Testis (tissue), 2 donors: Measurements from ENCODE around the gene ESYT1.

Experiments used
- POLR2A ChIP-seq: fragments of 450-650 bp; IDR thresholded peaks from one replicate; pipeline ENCODE4 v1.6.1; 2017; ENCODE audit warnings: antibody characterized with exemption, mild to moderate bottlenecking, moderate library complexity
- TF ChIP-seq, protein P1 (sequence below), 3 experiments: fragments of 450-650 bp in 2 of 3; fragments of 200-600 bp in 1 of 3; sonication (generic) in 1 of 3; IDR thresholded peaks; one replicate each; pipeline ENCODE4 v1.5.1; 2016 to 2019; ENCODE audit warnings: antibody characterized with exemption in 3 of 3, mild to moderate bottlenecking in 2 of 3, moderate library complexity in 1 of 3

DNA sequence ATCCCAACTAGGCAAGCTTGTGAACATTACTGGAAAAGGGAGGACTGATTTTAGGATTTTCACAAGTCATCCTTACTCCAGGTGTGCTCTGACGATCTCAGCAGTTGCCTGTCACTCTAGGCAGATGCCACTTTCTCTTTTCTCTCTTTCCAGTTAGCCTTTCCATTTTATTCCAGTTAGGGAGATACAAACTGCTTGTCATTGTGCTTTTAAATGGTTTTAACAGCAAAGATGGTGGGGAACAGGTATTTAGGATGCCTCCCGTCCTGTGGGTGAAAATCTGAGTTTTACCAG, 22.5 kb upstream of the ESYT1 start:
- TF ChIP-seq, protein P1, sequence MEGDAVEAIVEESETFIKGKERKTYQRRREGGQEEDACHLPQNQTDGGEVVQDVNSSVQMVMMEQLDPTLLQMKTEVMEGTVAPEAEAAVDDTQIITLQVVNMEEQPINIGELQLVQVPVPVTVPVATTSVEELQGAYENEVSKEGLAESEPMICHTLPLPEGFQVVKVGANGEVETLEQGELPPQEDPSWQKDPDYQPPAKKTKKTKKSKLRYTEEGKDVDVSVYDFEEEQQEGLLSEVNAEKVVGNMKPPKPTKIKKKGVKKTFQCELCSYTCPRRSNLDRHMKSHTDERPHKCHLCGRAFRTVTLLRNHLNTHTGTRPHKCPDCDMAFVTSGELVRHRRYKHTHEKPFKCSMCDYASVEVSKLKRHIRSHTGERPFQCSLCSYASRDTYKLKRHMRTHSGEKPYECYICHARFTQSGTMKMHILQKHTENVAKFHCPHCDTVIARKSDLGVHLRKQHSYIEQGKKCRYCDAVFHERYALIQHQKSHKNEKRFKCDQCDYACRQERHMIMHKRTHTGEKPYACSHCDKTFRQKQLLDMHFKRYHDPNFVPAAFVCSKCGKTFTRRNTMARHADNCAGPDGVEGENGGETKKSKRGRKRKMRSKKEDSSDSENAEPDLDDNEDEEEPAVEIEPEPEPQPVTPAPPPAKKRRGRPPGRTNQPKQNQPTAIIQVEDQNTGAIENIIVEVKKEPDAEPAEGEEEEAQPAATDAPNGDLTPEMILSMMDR (IDR thresholded peaks at IDR 0.05): no peak
- no peak for TF ChIP-seq POLR2A
